HepG2 (cell line): ENCODE data around the gene PRKAG1. TPM values are rescaled to one million over a fixed set of nuclear protein-coding genes. Genes with fewer than 3 reads are reported as not detected.

Experiments
- EED ChIP-seq: sonication (generic); formaldehyde crosslinking; IDR thresholded peaks from 2 replicates; pipeline ENCODE4 v1.5.0; 2020; ENCODE audit warnings: mild to moderate bottlenecking, missing genetic modification reagents
- RFX3 ChIP-seq: IDR thresholded peaks from 2 replicates; pipeline ENCODE4 v1.6.1; 2016; ENCODE audit warnings: missing biosample characterization, missing genetic modification reagents
- ZNF318 ChIP-seq: sonication (generic); formaldehyde crosslinking; IDR thresholded peaks from 2 replicates; pipeline ENCODE4 v1.4.0; 2020; ENCODE audit warnings: mild to moderate bottlenecking, missing genetic modification reagents
- ZNF546 ChIP-seq: sonication (generic); formaldehyde crosslinking; conservative IDR thresholded peaks from 2 replicates; pipeline ENCODE4 v1.8.1; 2023; ENCODE audit warnings: mild to moderate bottlenecking, missing genetic modification reagents
- polyA plus RNA-seq, 8 experiments: library from polyadenylated mRNA; depleted of rRNA in 3 of 8; stranded (reverse) in 7 of 8; unstranded in 1 of 8; fragments of >200 nt; fragmentation: Illumina TruSeq in 4 of 8; extraction: Trizol in 4 of 8; gene quantifications; 2 replicates each; pipeline versions ENCODE4 v1.2.1 to v1.2.3, GENCODE V29; 2011 to 2016; ENCODE audit warnings: low read depth in 4 of 8, missing spikeins in 1 of 8, mixed read lengths in 1 of 8; ENCODE audit not compliant: insufficient read depth in 1 of 8
- total RNA-seq, 5 experiments: library from RNA; depleted of rRNA; stranded (reverse); fragments of >200 nt; fragmentation: Illumina TruSeq; extraction: Trizol; gene quantifications; 2 replicates each; pipeline ENCODE4 v1.2.3, GENCODE V29; 2016; ENCODE audit warnings: low read depth in 1 of 5

Gene PRKAG1
- total and polyA plus RNA-seq, 2 of the 13 experiments (the other 11 are each of a cell fraction or from before 2014, with no cell fraction given): 26.1 to 32.8 TPM

DNA sequence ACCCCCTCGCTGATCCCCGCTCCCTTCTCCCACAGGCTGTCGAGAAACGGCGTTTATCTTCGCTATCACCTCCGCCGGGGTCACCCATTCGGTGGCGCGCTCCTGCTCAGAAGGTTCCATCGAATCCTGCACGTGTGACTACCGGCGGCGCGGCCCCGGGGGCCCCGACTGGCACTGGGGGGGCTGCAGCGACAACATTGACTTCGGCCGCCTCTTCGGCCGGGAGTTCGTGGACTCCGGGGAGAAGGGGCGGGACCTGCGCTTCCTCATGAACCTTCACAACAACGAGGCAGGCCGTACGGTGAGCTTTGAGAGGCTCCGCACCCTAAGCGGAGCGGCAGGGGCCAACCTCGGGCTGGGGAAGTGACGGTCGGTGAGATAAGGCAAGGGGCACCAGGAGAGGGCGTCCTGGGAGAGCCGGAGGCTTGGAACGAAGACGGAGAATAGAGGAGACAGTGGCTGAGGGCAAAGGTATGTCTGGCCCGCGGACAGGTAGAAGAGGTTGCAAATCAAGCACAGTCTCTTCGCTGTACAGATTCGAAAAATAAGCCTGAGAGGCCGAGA, 38.1 kb downstream of the PRKAG1 start (continued):
- TF ChIP-seq ZNF318 (CRISPR knock-in tag) (no peak), EED (no peak), RFX3 (CRISPR knock-in tag) (no peak), ZNF546 (CRISPR knock-in tag) (no peak)
